H1 (cell line): ENCODE data around the gene MYO9B. TPM values are rescaled to one million over a fixed set of nuclear protein-coding genes. Genes with fewer than 3 reads are reported as not detected.

Source experiments
- CBX5 ChIP-seq: fragments of 300-800, 300-1000 bp; sonication (generic); IDR thresholded peaks from 2 replicates; pipeline ENCODE4 v1.7.1; 2016; ENCODE audit warnings: antibody characterized with exemption, low read length, low read depth
- CTBP2 ChIP-seq: IDR thresholded peaks from 2 replicates; pipeline ENCODE4 v1.7.0; 2011; ENCODE audit warnings: borderline replicate concordance, mild to moderate bottlenecking, moderate library complexity, mixed read lengths, low read length; ENCODE audit not compliant: insufficient read depth, insufficient read length
- CTCF ChIP-seq, 3 experiments: IDR thresholded peaks; 1 replicate in 2 of 3; 2 replicates in 1 of 3; pipeline versions ENCODE4 v1.5.1 to v1.6.1; 2011; ENCODE audit warnings: low read length in 3 of 3, mild to moderate bottlenecking in 3 of 3, inconsistent platforms in 2 of 3, low read depth in 1 of 3, moderate library complexity in 1 of 3; ENCODE audit not compliant: insufficient read depth in 1 of 3; ENCODE audit errors: control extremely low read depth in 1 of 3
- EGR1 ChIP-seq: IDR thresholded peaks from 2 replicates; pipeline ENCODE4 v1.6.1; 2011; ENCODE audit warnings: low read depth, low read length, borderline replicate concordance
- HDAC6 ChIP-seq: IDR thresholded peaks from one replicate; pipeline ENCODE4 v1.7.1; 2012; ENCODE audit warnings: low read depth, mild to moderate bottlenecking, inconsistent platforms, low read length, moderate library complexity
- JUN ChIP-seq: IDR thresholded peaks from 2 replicates; pipeline ENCODE4 v1.6.1; 2011; ENCODE audit warnings: low read depth, mild to moderate bottlenecking, improper control_type of control experiment, low read length
- JUND ChIP-seq: IDR thresholded peaks from 2 replicates; pipeline ENCODE4 v1.6.1; 2011; ENCODE audit warnings: mild to moderate bottlenecking, improper control_type of control experiment, low read length
- KDM1A ChIP-seq: fragments of 200-600, 300-600 bp; sonication (generic); IDR thresholded peaks from 2 replicates; pipeline ENCODE4 v1.7.1; 2016; ENCODE audit warnings: mild to moderate bottlenecking, low read length, borderline replicate concordance
- NANOG ChIP-seq: IDR thresholded peaks from 2 replicates; pipeline ENCODE4 v1.6.1; 2011; ENCODE audit warnings: low read length, low read depth, mild to moderate bottlenecking, inconsistent platforms; ENCODE audit not compliant: insufficient read depth, poor library complexity, severe bottlenecking
- NRF1 ChIP-seq: IDR thresholded peaks from 2 replicates; pipeline ENCODE4 v1.6.1; 2011; ENCODE audit warnings: mild to moderate bottlenecking, low read depth, low read length, improper control_type of control experiment
- POLR2A ChIP-seq, 2 experiments: IDR thresholded peaks; 1 replicate in 1 of 2; 2 replicates in 1 of 2; pipeline ENCODE4 v1.6.1; 2011; ENCODE audit warnings: low read depth in 2 of 2, low read length in 2 of 2, mild to moderate bottlenecking in 2 of 2; ENCODE audit errors: control extremely low read depth in 1 of 2
- RBBP5 ChIP-seq: IDR thresholded peaks from 2 replicates; pipeline ENCODE4 v1.7.1; 2012; ENCODE audit warnings: low read depth, mild to moderate bottlenecking, inconsistent platforms, low read length, moderate library complexity, borderline replicate concordance
- RNF2 ChIP-seq: fragments of 200-900, 300-1000 bp; sonication (generic); IDR thresholded peaks from 2 replicates; pipeline ENCODE4 v1.7.1; 2016; ENCODE audit warnings: borderline replicate concordance, low read depth, mild to moderate bottlenecking, antibody characterized with exemption, low read length; ENCODE audit not compliant: poor library complexity, severe bottlenecking; ENCODE audit errors: missing control alignments
- SAP30 ChIP-seq: fragments of 300-600 bp; sonication (generic); IDR thresholded peaks from 2 replicates; pipeline ENCODE4 v1.7.1; 2012; ENCODE audit warnings: low read length, moderate library complexity, mild to moderate bottlenecking, inconsistent platforms; ENCODE audit not compliant: insufficient read depth, insufficient replicate concordance
- SIN3A ChIP-seq, 2 experiments: IDR thresholded peaks in 1 of 2; conservative IDR thresholded peaks in 1 of 2; 2 replicates each; pipeline ENCODE4 v1.6.1; 2011 to 2012; ENCODE audit warnings: low read length in 2 of 2, improper control_type of control experiment in 1 of 2, low read depth in 1 of 2, mild to moderate bottlenecking in 1 of 2
- SP1 ChIP-seq: IDR thresholded peaks from 2 replicates; pipeline ENCODE4 v1.6.1; 2011; ENCODE audit warnings: low read depth, low read length
- USF2 ChIP-seq: IDR thresholded peaks from 2 replicates; pipeline ENCODE4 v1.6.1; 2011; ENCODE audit warnings: low read length, improper control_type of control experiment
- polyA plus RNA-seq, 7 experiments: library from polyadenylated mRNA; depleted of rRNA in 3 of 7; stranded (reverse) in 5 of 7; unstranded in 2 of 7; fragments of >200 nt in 5 of 7; fragments of 200-250 nt in 2 of 7; gene quantifications; 1 replicate in 5 of 7; 2 replicates in 1 of 7; 4 replicates in 1 of 7; pipeline versions ENCODE4 v1.2.1 to v1.2.3, GENCODE V29; 2011 to 2013; ENCODE audit warnings: missing spikeins in 2 of 7, mixed read lengths in 2 of 7
- total RNA-seq: library from RNA; stranded (reverse); fragmentation: NEBNext Ultra II Directional; extraction: Animal tissue kit (Norgen Biotek cat#: 25700); gene quantifications from 2 replicates; pipeline ENCODE4 v1.2.1, GENCODE V29; 2021

The MYO9B gene
- total and polyA plus RNA-seq, 2 of the 8 experiments (the other 6 are each of a cell fraction or from before 2014, with no cell fraction given), result 27.6 to 77.1 TPM

GRCh38 chr19:17215127-17215971 lies 139.8 kb downstream of the MYO9B start, which contains the start of gene USE1 (continued):
- TF ChIP-seq USF2 (no peak), RNF2 (no peak), HDAC6 (no peak), EGR1 (peak; percentile 82), CTCF (IDR thresholded peaks at IDR 0.05; ENCODE audit: control extremely low read depth in 1 of 3, insufficient read depth in 1 of 3, low read depth in 1 of 3, low read length in 3 of 3) (no peak), SAP30 (peak; percentile 84), POLR2A (IDR thresholded peaks at IDR 0.05; ENCODE audit: control extremely low read depth in 1 of 2, low read depth in 2 of 2, low read length in 2 of 2) (peak; percentile 80 to 97), CTBP2 (no peak), JUN (no peak), KDM1A (no peak), JUND (no peak), NANOG (no peak), CBX5 (no peak), SIN3A (conservative IDR thresholded peaks at IDR 0.05 in 1 of 2, IDR thresholded peaks at IDR 0.05 in 1 of 2; ENCODE audit: low read depth in 1 of 2, low read length in 2 of 2) (peak; percentile 67 to 86; a peak in 2 of 4 replicates), SP1 (peak; percentile 63; the same call in 1 of the 2 replicates), NRF1 (no peak), RBBP5 (no peak)
